ENCODE results near the gene PIK3R6.

DNA sequence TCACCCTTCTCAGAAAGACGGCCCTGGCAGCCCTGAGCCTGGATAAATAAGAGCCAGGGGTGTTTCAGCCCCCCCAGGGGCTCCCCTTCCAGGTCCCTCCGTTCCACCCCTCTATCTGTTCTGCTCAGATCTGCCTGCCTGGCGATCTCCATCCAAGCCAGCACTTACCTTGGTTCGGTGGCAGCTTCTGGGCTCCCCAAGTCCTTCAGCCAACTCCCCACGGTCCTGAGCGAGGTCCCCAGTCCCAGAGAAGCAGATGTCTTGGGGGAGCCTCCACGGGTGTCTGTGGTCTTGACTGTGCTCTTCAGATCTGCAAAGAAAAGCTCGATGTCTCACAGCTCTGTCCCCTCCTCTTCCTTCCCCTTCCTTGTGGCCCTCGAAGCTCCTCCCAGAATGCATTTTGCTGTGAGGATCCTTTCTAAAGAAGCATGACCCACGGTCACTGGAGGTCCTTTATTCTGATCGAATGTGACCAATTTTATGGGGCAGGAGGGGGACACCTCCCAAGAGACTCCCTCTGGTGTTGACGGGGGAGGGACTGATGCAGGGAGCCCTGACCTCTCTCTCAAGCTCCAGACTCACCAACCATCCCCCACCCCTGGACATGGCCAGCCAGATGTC lies at the start of gene PIK3R6:
- TF ChIP-seq, protein P1, sequence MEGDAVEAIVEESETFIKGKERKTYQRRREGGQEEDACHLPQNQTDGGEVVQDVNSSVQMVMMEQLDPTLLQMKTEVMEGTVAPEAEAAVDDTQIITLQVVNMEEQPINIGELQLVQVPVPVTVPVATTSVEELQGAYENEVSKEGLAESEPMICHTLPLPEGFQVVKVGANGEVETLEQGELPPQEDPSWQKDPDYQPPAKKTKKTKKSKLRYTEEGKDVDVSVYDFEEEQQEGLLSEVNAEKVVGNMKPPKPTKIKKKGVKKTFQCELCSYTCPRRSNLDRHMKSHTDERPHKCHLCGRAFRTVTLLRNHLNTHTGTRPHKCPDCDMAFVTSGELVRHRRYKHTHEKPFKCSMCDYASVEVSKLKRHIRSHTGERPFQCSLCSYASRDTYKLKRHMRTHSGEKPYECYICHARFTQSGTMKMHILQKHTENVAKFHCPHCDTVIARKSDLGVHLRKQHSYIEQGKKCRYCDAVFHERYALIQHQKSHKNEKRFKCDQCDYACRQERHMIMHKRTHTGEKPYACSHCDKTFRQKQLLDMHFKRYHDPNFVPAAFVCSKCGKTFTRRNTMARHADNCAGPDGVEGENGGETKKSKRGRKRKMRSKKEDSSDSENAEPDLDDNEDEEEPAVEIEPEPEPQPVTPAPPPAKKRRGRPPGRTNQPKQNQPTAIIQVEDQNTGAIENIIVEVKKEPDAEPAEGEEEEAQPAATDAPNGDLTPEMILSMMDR (IDR thresholded peaks at IDR 0.05) = no peak
- peak in 1 of 4 donors; percentile 41 for TF ChIP-seq POLR2A (IDR thresholded peaks at IDR 0.05)

All from esophagus squamous epithelium (tissue), 4 donors.